H1 (cell line): ENCODE measurements around the gene NDFIP2. TPM values are rescaled to one million over a fixed set of nuclear protein-coding genes. Genes with fewer than 3 reads are reported as not detected.

Experiments
- CTCF ChIA-PET: fragments of 300-600 bp; sonication (Branson Sonifier 250); formaldehyde crosslinking; loops from one replicate; lab custom pipeline; 2021; ENCODE audit not compliant: partially characterized antibody; lab: Charles Lee
- POLR2A ChIA-PET: fragments of 300-600 bp; sonication (Branson Sonifier 250); formaldehyde crosslinking; loops from one replicate; lab custom pipeline; 2021; ENCODE audit warnings: inconsistent platforms; ENCODE audit not compliant: partially characterized antibody; lab: Charles Lee
- DNase-seq, 2 experiments: peaks; one replicate each; pipeline versions ENCODE4 v3.0.0 to v3.0.0-alpha.2; 2010 to 2022; ENCODE audit warnings: low spot score in 2 of 2, low read depth in 1 of 2, mixed read lengths in 1 of 2
- FAIRE-seq: peaks from 2 replicates; lab custom pipeline; 2011; peaks lifted over from hg19 to GRCh38; lab: Jason Lieb, UNC
- H2AFZ ChIP-seq: 2 replicates; pipeline ENCODE4 v1.8.1; 2012; ENCODE audit warnings: low read length, inconsistent platforms
- H2AK5ac ChIP-seq: 2 replicates; pipeline ENCODE4 v1.6.1; 2013; ENCODE audit warnings: low read depth, low read length
- H2BK120ac ChIP-seq: replicated peaks from 2 replicates; pipeline ENCODE3; 2013; ENCODE audit warnings: low read depth, low read length, inconsistent platforms
- H2BK12ac ChIP-seq: 2 replicates; pipeline ENCODE4 v1.6.1; 2013; ENCODE audit warnings: low read depth, low read length
- H2BK15ac ChIP-seq: 2 replicates; pipeline ENCODE4 v1.6.1; 2013; ENCODE audit warnings: low read length
- H2BK20ac ChIP-seq: 2 replicates; pipeline ENCODE4 v1.6.1; 2013; ENCODE audit warnings: low read length
- H2BK5ac ChIP-seq: 2 replicates; pipeline ENCODE4 v1.6.1; 2013; ENCODE audit warnings: low read depth, low read length
- H3K14ac ChIP-seq: 2 replicates; pipeline ENCODE4 v1.6.1; 2013; ENCODE audit warnings: inconsistent platforms; ENCODE audit not compliant: insufficient read length
- H3K18ac ChIP-seq: 2 replicates; pipeline ENCODE4 v1.6.1; 2013; ENCODE audit warnings: low read length; ENCODE audit errors: extremely low read depth
- H3K23ac ChIP-seq: 2 replicates; pipeline ENCODE4 v1.6.1; 2013; ENCODE audit warnings: inconsistent platforms; ENCODE audit not compliant: insufficient read length
- H3K23me2 ChIP-seq: 2 replicates; pipeline ENCODE4 v1.6.1; 2013; ENCODE audit warnings: low read depth, low read length
- H3K27ac ChIP-seq: 2 replicates; pipeline ENCODE4 v1.6.1; 2011; ENCODE audit warnings: low read depth, low read length, inconsistent platforms
- H3K27me3 ChIP-seq, 4 experiments: replicated peaks in 1 of 4; 1 replicate in 1 of 4; 2 replicates in 3 of 4; pipeline versions ENCODE4 v1.6.1 to v1.8.1; 2011 to 2013; ENCODE audit warnings: low read length in 3 of 4, mild to moderate bottlenecking in 3 of 4, inconsistent platforms in 2 of 4, mixed read lengths in 2 of 4, moderate library complexity in 1 of 4; ENCODE audit not compliant: control insufficient read depth in 3 of 4, insufficient read depth in 3 of 4; ENCODE audit errors: extremely low read depth in 1 of 4
- H3K36me3 ChIP-seq, 4 experiments: 2 replicates each; pipeline versions ENCODE4 v1.6.1 to v1.8.1; 2011 to 2013; ENCODE audit warnings: mild to moderate bottlenecking in 4 of 4, low read length in 3 of 4, moderate library complexity in 2 of 4, control low read depth in 1 of 4, inconsistent platforms in 1 of 4; ENCODE audit not compliant: insufficient read depth in 4 of 4, control insufficient read depth in 2 of 4
- H3K4ac ChIP-seq: replicated peaks from 2 replicates; pipeline ENCODE3; 2013; ENCODE audit warnings: low read length, low read depth, mixed read lengths, inconsistent platforms; ENCODE audit not compliant: insufficient read length
- H3K4me1 ChIP-seq, 4 experiments: replicated peaks in 1 of 4; 1 replicate in 1 of 4; 2 replicates in 3 of 4; pipeline versions ENCODE4 v1.6.1 to v1.8.1; 2011 to 2013; ENCODE audit warnings: low read length in 3 of 4, inconsistent platforms in 2 of 4, mixed read lengths in 1 of 4; ENCODE audit not compliant: insufficient read depth in 4 of 4, control insufficient read depth in 3 of 4
- H3K4me2 ChIP-seq, 2 experiments: 2 replicates each; pipeline versions ENCODE4 v1.6.1 to v1.8.1; 2011 to 2013; ENCODE audit warnings: low read depth in 2 of 2, low read length in 2 of 2, control low read depth in 1 of 2, inconsistent platforms in 1 of 2, mild to moderate bottlenecking in 1 of 2; ENCODE audit not compliant: insufficient read depth in 1 of 2
- H3K4me3 ChIP-seq, 4 experiments: fragments of 200-600, 300-600 bp in 1 of 4; sonication (generic), shearing (Covaris generic), sonication (Bioruptor Twin) in 1 of 4; 2 replicates each; pipeline versions ENCODE4 v1.5.1 to v1.8.1; 2011 to 2016; ENCODE audit warnings: low read length in 4 of 4, low read depth in 3 of 4, control low read depth in 2 of 4, inconsistent platforms in 2 of 4, mild to moderate bottlenecking in 2 of 4, mixed read lengths in 1 of 4, moderate library complexity in 1 of 4; ENCODE audit not compliant: insufficient read depth in 2 of 4; ENCODE audit errors: extremely low read depth in 1 of 4
- H3K56ac ChIP-seq: replicated peaks from 2 replicates; pipeline ENCODE3; 2013; ENCODE audit warnings: low read depth, mild to moderate bottlenecking, mixed read lengths, low read length, inconsistent platforms; ENCODE audit not compliant: insufficient read length
- H3K79me1 ChIP-seq: 2 replicates; pipeline ENCODE4 v1.6.1; 2013; ENCODE audit warnings: low read depth, low read length, control low read depth
- H3K79me2 ChIP-seq, 2 experiments: 2 replicates each; pipeline versions ENCODE4 v1.6.1 to v1.8.1; 2012 to 2013; ENCODE audit warnings: low read length in 2 of 2, mild to moderate bottlenecking in 2 of 2, inconsistent platforms in 1 of 2; ENCODE audit not compliant: insufficient read depth in 2 of 2, control insufficient read depth in 1 of 2
- H3K9ac ChIP-seq, 4 experiments: replicated peaks in 1 of 4; 1 replicate in 1 of 4; 2 replicates in 3 of 4; pipeline versions ENCODE4 v1.6.1 to v1.8.1; 2011 to 2013; ENCODE audit warnings: low read depth in 3 of 4, low read length in 3 of 4, control low read depth in 2 of 4, mild to moderate bottlenecking in 2 of 4, moderate library complexity in 2 of 4, inconsistent platforms in 1 of 4; ENCODE audit errors: extremely low read depth in 1 of 4
- H3K9me3 ChIP-seq, 2 experiments: 2 replicates each; pipeline versions ENCODE4 v1.6.1 to v1.8.1; 2012 to 2013; ENCODE audit warnings: mild to moderate bottlenecking in 2 of 2, moderate library complexity in 2 of 2, control low read depth in 1 of 2, inconsistent platforms in 1 of 2, low read depth in 1 of 2, low read length in 1 of 2, mixed read lengths in 1 of 2; ENCODE audit not compliant: insufficient read depth in 2 of 2
- H4K20me1 ChIP-seq, 2 experiments: replicated peaks in 1 of 2; 2 replicates each; pipeline versions ENCODE3 to v1.8.1; 2011 to 2013; ENCODE audit warnings: inconsistent platforms in 2 of 2, low read length in 2 of 2, mild to moderate bottlenecking in 1 of 2; ENCODE audit not compliant: insufficient read depth in 2 of 2, control insufficient read depth in 1 of 2
- H4K5ac ChIP-seq: 2 replicates; pipeline ENCODE4 v1.6.1; 2013; ENCODE audit warnings: low read length, low read depth, mixed read lengths, inconsistent platforms; ENCODE audit not compliant: insufficient read length
- H4K8ac ChIP-seq: 2 replicates; pipeline ENCODE4 v1.8.0; 2013; ENCODE audit warnings: mild to moderate bottlenecking, moderate library complexity, low read length, inconsistent platforms; ENCODE audit not compliant: insufficient read depth; ENCODE audit errors: extremely low read depth
- H4K91ac ChIP-seq: replicated peaks from 2 replicates; pipeline ENCODE3; 2013; ENCODE audit warnings: low read length, mixed read lengths, inconsistent platforms; ENCODE audit not compliant: insufficient read length
- ATF2 ChIP-seq: IDR thresholded peaks from 2 replicates; pipeline ENCODE4 v1.6.1; 2012; ENCODE audit warnings: low read length, inconsistent platforms
- CBX5 ChIP-seq: fragments of 300-800, 300-1000 bp; sonication (generic); IDR thresholded peaks from 2 replicates; pipeline ENCODE4 v1.7.1; 2016; ENCODE audit warnings: antibody characterized with exemption, low read length, low read depth
- CTBP2 ChIP-seq: IDR thresholded peaks from 2 replicates; pipeline ENCODE4 v1.7.0; 2011; ENCODE audit warnings: borderline replicate concordance, mild to moderate bottlenecking, moderate library complexity, mixed read lengths, low read length; ENCODE audit not compliant: insufficient read depth, insufficient read length
- E2F6 ChIP-seq: IDR thresholded peaks from 2 replicates; pipeline ENCODE4 v1.6.1; 2012; ENCODE audit warnings: inconsistent platforms
- EP300 ChIP-seq, 2 experiments: IDR thresholded peaks; 1 replicate in 1 of 2; 2 replicates in 1 of 2; pipeline ENCODE4 v1.6.1; 2011 to 2012; ENCODE audit warnings: low read depth in 2 of 2, low read length in 2 of 2, mild to moderate bottlenecking in 2 of 2, borderline replicate concordance in 1 of 2, inconsistent platforms in 1 of 2, moderate library complexity in 1 of 2
- POU5F1 ChIP-seq: IDR thresholded peaks from 2 replicates; pipeline ENCODE4 v1.6.1; 2011; ENCODE audit warnings: low read depth, mild to moderate bottlenecking, low read length, moderate library complexity
- RFX5 ChIP-seq: IDR thresholded peaks from 2 replicates; pipeline ENCODE4 v1.6.1; 2011; ENCODE audit warnings: low read depth, low read length, improper control_type of control experiment, borderline replicate concordance
- SIX5 ChIP-seq: IDR thresholded peaks from 2 replicates; pipeline ENCODE4 v1.6.1; 2011; ENCODE audit warnings: mild to moderate bottlenecking, low read depth, low read length
- SP1 ChIP-seq: IDR thresholded peaks from 2 replicates; pipeline ENCODE4 v1.6.1; 2011; ENCODE audit warnings: low read depth, low read length
- SP4 ChIP-seq: IDR thresholded peaks from 2 replicates; pipeline ENCODE4 v1.6.1; 2012; ENCODE audit warnings: low read length, inconsistent platforms
- TCF12 ChIP-seq: IDR thresholded peaks from 2 replicates; pipeline ENCODE4 v1.6.1; 2011; ENCODE audit warnings: low read depth, mild to moderate bottlenecking, low read length
- TEAD4 ChIP-seq: IDR thresholded peaks from 2 replicates; pipeline ENCODE4 v1.6.1; 2012; ENCODE audit warnings: low read depth, low read length, inconsistent platforms, mixed read lengths
- YY1 ChIP-seq: IDR thresholded peaks from 2 replicates; pipeline ENCODE4 v1.6.1; 2011; ENCODE audit warnings: low read depth, mild to moderate bottlenecking, low read length
- WGBS, 2 experiments: shearing (Covaris generic) in 1 of 2; methylation state at CpG; one replicate each; pipeline versions ENCODE4 v1.1.6 to v1.1.7; 2013 to 2015; ENCODE audit warnings: low lambda C conversion rate in 2 of 2, mixed read lengths in 2 of 2, inconsistent platforms in 1 of 2, low coverage in 1 of 2, missing lambda C conversion rate in 1 of 2; ENCODE audit not compliant: insufficient replicate concordance in 2 of 2, insufficient coverage in 1 of 2, insufficient read length in 1 of 2; ENCODE audit errors: extremely low coverage in 1 of 2, missing lambda C conversion rate in 1 of 2; 5-methylcytosine and 5-hydroxymethylcytosine counted together
- polyA plus RNA-seq, 7 experiments: library from polyadenylated mRNA; depleted of rRNA in 3 of 7; stranded (reverse) in 5 of 7; unstranded in 2 of 7; fragments of >200 nt in 5 of 7; fragments of 200-250 nt in 2 of 7; gene quantifications; 1 replicate in 5 of 7; 2 replicates in 1 of 7; 4 replicates in 1 of 7; pipeline versions ENCODE4 v1.2.1 to v1.2.3, GENCODE V29; 2011 to 2013; ENCODE audit warnings: missing spikeins in 2 of 7, mixed read lengths in 2 of 7
- total RNA-seq: library from RNA; stranded (reverse); fragmentation: NEBNext Ultra II Directional; extraction: Animal tissue kit (Norgen Biotek cat#: 25700); gene quantifications from 2 replicates; pipeline ENCODE4 v1.2.1, GENCODE V29; 2021

The NDFIP2 gene
- total and polyA plus RNA-seq, 2 of the 8 experiments (the other 6 are each of a cell fraction or from before 2014, with no cell fraction given) = 11.1 to 32.9 TPM

- Histone ChIP-seq H3K4ac (no peak overlapping the region), H3K9me3 (no peaks in the 10 kb centered on the region), H4K20me1 (no peaks in the 10 kb centered on the region), H3K36me3 (no peaks in the 10 kb centered on the region), H3K4me3 (no peak overlapping the region), H2BK12ac (no peak overlapping the region), H3K23ac (no peak overlapping the region), H3K18ac (no peak overlapping the region), H3K27ac (no peak overlapping the region), H4K8ac (no peak overlapping the region), H3K14ac (no peak overlapping the region), H2BK20ac (no peak overlapping the region), H2AFZ (no peak overlapping the region), H3K79me2 (no peaks in the 10 kb centered on the region), H2AK5ac (no peak overlapping the region), H4K5ac (no peak overlapping the region), H3K4me1 (no peaks in the 10 kb centered on the region), H2BK120ac (no peak overlapping the region), H4K91ac (no peak overlapping the region), H3K27me3 (no peaks in the 10 kb centered on the region), H3K56ac (no peak overlapping the region), H3K9ac (no peak overlapping the region), H3K4me2 (no peak overlapping the region), H3K23me2 (no peaks in the 10 kb centered on the region; the same call in 1 of the 2 replicates), H2BK5ac (no peak overlapping the region), H2BK15ac (no peak overlapping the region), H3K79me1 (no peaks in the 10 kb centered on the region)
- no peak for DNase-seq
- FAIRE-seq = no peak
- 95% methylated on average over 1 of the region's 1 CpG; no CpG with 5 or more reads in 1 of the 2 experiments for WGBS, 2 experiments
- ChIA-PET CTCF (interaction anchor here (3.1 kb wide), 1 partner anchor 11 kb away, joined by 32 read pairs; no protein-coding TSS in a partner anchor), POLR2A (interaction anchor here (0.7 kb wide), 1 partner anchor 47 kb away, joined by 3 read pairs; no protein-coding TSS in a partner anchor)
- no peak for TF ChIP-seq TCF12
- TF ChIP-seq TEAD4 = no peak
- TF ChIP-seq CBX5 = no peak
- TF ChIP-seq EP300 (IDR thresholded peaks at IDR 0.05; ENCODE audit: borderline replicate concordance in 1 of 2, low read depth in 2 of 2, low read length in 2 of 2) = no peak
- no peak for TF ChIP-seq RFX5
- no peak for TF ChIP-seq YY1
- TF ChIP-seq CTBP2 = no peak
- no peak for TF ChIP-seq E2F6
- no peak for TF ChIP-seq SP1
- no peak for TF ChIP-seq SP4
- TF ChIP-seq POU5F1 = no peak
- no peak for TF ChIP-seq SIX5
- TF ChIP-seq ATF2 = no peak
Measured at GRCh38 chr13:79434556-79434955, 46.4 kb upstream of the NDFIP2 start.
